Heart left ventricle (tissue), 16 donors: ENCODE data around the gene ACKR1. TPM values are rescaled to one million over a fixed set of nuclear protein-coding genes. Genes with fewer than 3 reads are reported as not detected.

Experiments used
- ATAC-seq, 4 donors: fragments of 200-7000 bp; cut with Tn5 transposase; one replicate each; pipeline ENCODE4 v1.9.1; 2020 to 2022; ENCODE audit warnings: moderate library complexity in 4 of 4, mild to moderate bottlenecking in 3 of 4, moderate number of reproducible peaks in 1 of 4
- DNase-seq, 5 donors: peaks; one replicate each; pipeline ENCODE4 v3.0.0-alpha.2; 2020
- H3K27ac ChIP-seq, 12 donors: fragments of 200-600 bp; sonication (generic) in 4 of 12; one replicate each; pipeline versions ENCODE4 v1.5.0 to v1.8.0; 2016 to 2022; ENCODE audit warnings: mild to moderate bottlenecking in 2 of 12
- H3K27me3 ChIP-seq, 9 donors: fragments of 200-600 bp; sonication (generic) in 2 of 9; one replicate each; pipeline versions ENCODE4 v1.5.1 to v1.8.0; 2016 to 2022; ENCODE audit warnings: mild to moderate bottlenecking in 3 of 9
- H3K36me3 ChIP-seq, 9 donors: fragments of 200-600 bp; sonication (generic) in 2 of 9; one replicate each; pipeline versions ENCODE4 v1.5.0 to v1.8.0; 2018 to 2022; ENCODE audit warnings: mild to moderate bottlenecking in 2 of 9
- H3K4me1 ChIP-seq, 12 donors: fragments of 200-600 bp; sonication (generic) in 4 of 12; one replicate each; pipeline versions ENCODE4 v1.5.0 to v1.8.0; 2016 to 2022; ENCODE audit warnings: mild to moderate bottlenecking in 3 of 12
- H3K4me3 ChIP-seq, 12 donors: fragments of 200-600 bp; sonication (generic) in 4 of 12; one replicate each; pipeline versions ENCODE4 v1.5.0 to v1.8.0; 2017 to 2022; ENCODE audit warnings: mild to moderate bottlenecking in 9 of 12, moderate library complexity in 4 of 12
- H3K9me3 ChIP-seq, 12 donors: fragments of 200-600 bp; sonication (generic) in 4 of 12; one replicate each; pipeline versions ENCODE4 v1.5.0 to v1.8.0; 2016 to 2022; ENCODE audit warnings: mild to moderate bottlenecking in 1 of 12
- CTCF ChIP-seq, 12 donors: fragments of 200-600 bp; sonication (generic) in 4 of 12; IDR thresholded peaks; one replicate each; pipeline versions ENCODE4 v1.5.0 to v1.8.0; 2018 to 2022; ENCODE audit warnings: antibody characterized with exemption in 12 of 12, mild to moderate bottlenecking in 5 of 12
- POLR2A ChIP-seq, 2 donors: fragments of 450-650 bp; IDR thresholded peaks; one replicate each; pipeline ENCODE4 v1.6.1; 2017; ENCODE audit warnings: antibody characterized with exemption in 2 of 2, mild to moderate bottlenecking in 2 of 2, moderate library complexity in 2 of 2
- WGBS, 4 donors: extraction: QIAGEN DNeasy Blood & Tissue Kit in 2 of 4; methylation state at CpG; one replicate each; pipeline versions ENCODE4 v1.1.5 to v1.1.7; 2013 to 2018; 5-methylcytosine and 5-hydroxymethylcytosine counted together
- intact Hi-C, 10 donors: fragments of 100-400 bp; cut with DNase I; formaldehyde crosslinking; loops; one replicate each; pipeline versions ENCODE4 v1.11.1 to v1.14.2; 2022
- polyA plus RNA-seq, 2 donors: library from polyadenylated mRNA; stranded (reverse); fragments of 200-250 nt; gene quantifications; one replicate each; pipeline ENCODE4 v1.2.3, GENCODE V29; 2013
- total RNA-seq, 9 donors: library from RNA; depleted of rRNA in 2 of 9; stranded (reverse); fragments of >200 nt in 2 of 9; fragmentation: NEBNext Ultra II Directional in 3 of 9; extraction: Animal tissue kit (Norgen Biotek cat#: 25700) in 3 of 9; gene quantifications; one replicate each; pipeline versions ENCODE4 v1.1.0 to v1.2.4, GENCODE V29; 2016 to 2023
- donor health status: ischemic (EF 13 %, LVEDD 7.1; RV severe dilation, severe dysfunction).
- donor health status: healthy with polysubstance abuse.
- donor health status: DM: no; HTN: yes; CAD: no.
- donor health status: DM: no; HTN: no; CAD: no.
- donor health status: ischemic (EF 25% LVEDD 6.9; RV normal size, moderate dysfunction).
- donor health status: ischemic (EF 25% LVEDD 5.7; RV mildly dilated, moderate dysfunction).
- donor health status: healthy.
- donor health status: DM: yes; HTN: yes; CAD: no.
- donor health status: ischemic (EF 35%, LVEDD 5.7; RV mildly dilated, moderate dysfunction).
- donor health status: nonischemic (EF 11% LVEDD 7.7; RV severe dilation, severe dysfunction).
- donor health status: DM: yes; HTN: yes; CAD: no.
- donor health status: PGD.
- donor health status: ischemic (EF 29% LVEDD 5.4; RV normal size, mild dysfunction).
- donor health status: nonischemic (EF 23%, LVEDD 6.1; RV moderate dilation, normal function).

ACKR1 gene
- total and polyA plus RNA-seq, 11 donors = 7.5 to 56.0 (median 19.1) TPM

DNA sequence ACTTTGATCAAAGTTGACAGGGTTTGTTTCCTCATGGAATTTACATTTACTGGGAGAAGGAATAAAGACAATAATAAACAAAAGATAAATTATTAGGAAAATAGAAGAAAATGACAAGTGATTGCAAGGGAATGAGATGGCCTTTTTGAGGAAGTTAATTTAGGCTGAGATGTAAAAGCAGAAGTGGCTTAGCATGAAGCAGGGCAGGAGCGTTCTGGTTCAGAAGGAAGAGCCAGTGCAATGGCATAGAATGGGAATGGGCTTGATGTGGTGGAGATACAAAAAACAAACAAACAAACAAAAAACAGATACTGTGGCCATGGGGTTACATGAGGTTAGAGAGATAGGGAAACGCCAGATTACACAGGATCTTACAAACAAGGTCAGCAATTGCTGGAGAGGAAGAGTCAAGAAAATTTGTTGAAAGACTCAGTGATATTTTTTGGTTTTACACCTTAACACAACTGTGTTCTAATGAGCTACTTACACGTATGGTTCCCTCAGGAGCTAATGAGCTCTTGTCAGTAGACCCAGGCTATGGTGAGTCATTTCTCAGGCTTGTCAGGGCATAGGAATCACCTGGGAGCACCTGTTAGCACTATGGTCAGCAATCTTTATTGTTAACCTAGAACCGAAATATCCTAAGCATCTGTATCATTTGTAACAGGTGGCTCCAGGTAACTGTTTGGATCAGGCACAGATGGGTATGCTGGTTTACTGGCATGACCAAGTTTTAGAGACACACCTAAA, 42.0 kb upstream of the ACKR1 start:
- ATAC-seq (no peak), DNase-seq (no peak)
- Histone ChIP-seq H3K9me3 (no peaks in the 10 kb centered on the region), H3K4me1 (peaks cover 0 to 7% (median 0%) of the 10 kb centered on the region in 12 donors), H3K36me3 (no peaks in the 10 kb centered on the region), H3K27ac (no peak overlapping the region), H3K4me3 (no peak overlapping the region), H3K27me3 (peaks cover 0 to 26% (median 0%) of the 10 kb centered on the region in 9 donors)
- WGBS, 4 donors = 72 to 81% (median 79%) methylated on average over 4 of the region's 4 CpGs
- TF ChIP-seq POLR2A (IDR thresholded peaks at IDR 0.05) = no peak
- TF ChIP-seq CTCF (IDR thresholded peaks at IDR 0.05) = no peak
- intact Hi-C loops = loop anchor here in 8 of 10 donors (5.0 to 10.0 kb wide), 5 partner anchors 35 to 732 kb away; no protein-coding TSS in a partner anchor

- intact Hi-C loops = loop anchor here in 9 of 10 donors (1.0 to 10.0 kb wide), 6 partner anchors 34 to 731 kb away; no protein-coding TSS in a partner anchor
- DNase-seq (no peak), ATAC-seq (no peak)
- Histone ChIP-seq H3K27me3 (peaks cover 0 to 30% (median 0%) of the 10 kb centered on the region in 9 donors), H3K9me3 (no peaks in the 10 kb centered on the region), H3K27ac (no peak overlapping the region), H3K36me3 (no peaks in the 10 kb centered on the region), H3K4me1 (peaks cover 0 to 7% (median 0%) of the 10 kb centered on the region in 12 donors), H3K4me3 (no peak overlapping the region)
- TF ChIP-seq POLR2A (IDR thresholded peaks at IDR 0.05) (no peak), CTCF (IDR thresholded peaks at IDR 0.05) (no peak)
- WGBS, 4 donors = 52 to 63% (median 58%) methylated on average over 9 of the region's 9 CpGs
Observed at GRCh38 chr1:159163614-159164228, 41.0 kb upstream of the ACKR1 start.

DNA sequence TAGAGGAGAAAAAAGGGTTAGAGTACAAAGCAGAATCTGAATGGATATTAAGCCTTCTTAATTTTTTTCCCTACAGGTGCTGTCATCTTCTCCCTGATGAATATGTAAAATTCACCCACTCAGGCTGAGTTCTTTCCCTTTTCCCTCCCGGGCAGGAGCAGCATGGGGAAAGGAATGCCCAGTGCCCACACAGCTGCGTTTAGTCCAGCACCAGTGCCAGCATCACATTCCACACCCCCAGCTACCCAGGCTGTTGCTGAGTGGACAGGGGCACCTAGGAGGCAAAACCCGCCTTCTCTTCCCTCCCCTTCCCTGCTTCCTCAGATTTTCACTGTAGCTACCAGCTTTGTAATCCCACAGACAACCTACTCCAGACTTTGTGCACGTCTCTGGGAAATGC, 36.6 kb upstream of the ACKR1 start:
- intact Hi-C loops = loop anchor here in 2 of 10 donors (5.0 to 10.0 kb wide), 3 partner anchors 604 to 727 kb away; no protein-coding TSS in a partner anchor
- Histone ChIP-seq H3K9me3 (no peaks in the 10 kb centered on the region), H3K4me3 (no peak overlapping the region), H3K27me3 (peaks cover 9 to 66% (median 27%) of the 10 kb centered on the region in 9 donors), H3K36me3 (no peaks in the 10 kb centered on the region), H3K27ac (no peak overlapping the region), H3K4me1 (peaks cover 0 to 19% (median 0%) of the 10 kb centered on the region in 12 donors)
- TF ChIP-seq POLR2A (IDR thresholded peaks at IDR 0.05) (no peak), CTCF (IDR thresholded peaks at IDR 0.05) (no peak)
- no peak for ATAC-seq
- DNase-seq = no peak
- 43 to 56% (median 53%) methylated on average over 4 of the region's 4 CpGs for WGBS, 4 donors

- DNase-seq = no peak
- intact Hi-C loops = no loop called here
Observed at GRCh38 chr1:159170639-159171038, 34.0 kb upstream of the ACKR1 start.

More at GRCh38 chr1:159170639-159171038, 34.0 kb upstream of the ACKR1 start:
- Histone ChIP-seq H3K4me1 (peaks cover 0 to 19% (median 0%) of the 10 kb centered on the region in 12 donors), H3K4me3 (no peak overlapping the region), H3K36me3 (no peaks in the 10 kb centered on the region), H3K27ac (no peak overlapping the region), H3K27me3 (peaks cover 9 to 75% (median 31%) of the 10 kb centered on the region in 9 donors), H3K9me3 (no peaks in the 10 kb centered on the region)
- 65 to 70% (median 69%) methylated on average over 5 of the region's 5 CpGs for WGBS, 4 donors
- no peak for TF ChIP-seq POLR2A (IDR thresholded peaks at IDR 0.05)
- no peak for TF ChIP-seq CTCF (IDR thresholded peaks at IDR 0.05)
- ATAC-seq = no peak
